Hepatocyte (in vitro differentiated cells): ENCODE data around the gene ALX3. TPM values are rescaled to one million over a fixed set of nuclear protein-coding genes. Genes with fewer than 3 reads are reported as not detected.
"Not testable (repeated sequence)": the region's sequence is repeated elsewhere in the genome, so short reads cannot be mapped to it uniquely, and the experiment has no call there.

Experiments used
- DNase-seq: peaks from one replicate; pipeline ENCODE4 v3.0.0-alpha.2; 2016; ENCODE audit warnings: low spot score
- H2AFZ ChIP-seq: fragments of 200-600 bp; sonication (generic); 2 replicates; pipeline ENCODE4 v1.6.0; 2016; ENCODE audit warnings: antibody characterized with exemption, mild to moderate bottlenecking
- H3K27ac ChIP-seq: fragments of 200-600 bp; sonication (generic); 2 replicates; pipeline ENCODE4 v1.5.1; 2016; ENCODE audit warnings: mild to moderate bottlenecking
- H3K27me3 ChIP-seq: fragments of 200-600 bp; sonication (generic); 2 replicates; pipeline ENCODE4 v1.6.1; 2016
- H3K36me3 ChIP-seq: fragments of 200-600 bp; sonication (generic); replicated peaks from 2 replicates; pipeline ENCODE4 v1.5.1; 2016; ENCODE audit warnings: low read depth; ENCODE audit not compliant: insufficient read depth
- H3K4me1 ChIP-seq: fragments of 200-600 bp; sonication (generic); 2 replicates; pipeline ENCODE4 v1.5.1; 2016; ENCODE audit warnings: mild to moderate bottlenecking, moderate library complexity; ENCODE audit not compliant: insufficient read depth
- H3K4me2 ChIP-seq: fragments of 200-600 bp; sonication (generic); 2 replicates; pipeline ENCODE4 v1.6.0; 2016
- H3K4me3 ChIP-seq: fragments of 200-600 bp; sonication (generic); 2 replicates; pipeline ENCODE4 v1.5.1; 2016; ENCODE audit warnings: mild to moderate bottlenecking
- H3K79me2 ChIP-seq: fragments of 200-600 bp; sonication (generic); 2 replicates; pipeline ENCODE4 v1.6.0; 2017; ENCODE audit warnings: mild to moderate bottlenecking
- H3K9me2 ChIP-seq: fragments of 200-600 bp; sonication (generic); replicated peaks from 2 replicates; pipeline ENCODE4 v1.6.0; 2017; ENCODE audit warnings: mild to moderate bottlenecking; ENCODE audit not compliant: insufficient read depth
- H3K9me3 ChIP-seq: fragments of 200-600 bp; sonication (generic); 2 replicates; pipeline ENCODE4 v1.5.1; 2016; ENCODE audit warnings: low read depth, mild to moderate bottlenecking
- H4K20me1 ChIP-seq: fragments of 200-600 bp; sonication (generic); 2 replicates; pipeline ENCODE4 v1.6.0; 2016; ENCODE audit warnings: mild to moderate bottlenecking; ENCODE audit not compliant: insufficient read depth, poor library complexity, severe bottlenecking
- CTCF ChIP-seq: fragments of 200-600 bp; sonication (generic); IDR thresholded peaks from 2 replicates; pipeline ENCODE4 v1.5.1; 2016; ENCODE audit warnings: antibody characterized with exemption, mild to moderate bottlenecking; ENCODE audit not compliant: poor library complexity
- EZH2 ChIP-seq: fragments of 200-600 bp; sonication (generic); IDR thresholded peaks from 2 replicates; pipeline ENCODE4 v1.6.1; 2016; ENCODE audit warnings: antibody characterized with exemption, mild to moderate bottlenecking, borderline replicate concordance
- EZH2phosphoT487 ChIP-seq: fragments of 200-600 bp; sonication (generic); IDR thresholded peaks from one replicate; pipeline ENCODE4 v1.6.1; 2018; ENCODE audit warnings: antibody characterized with exemption, mild to moderate bottlenecking, low read depth, moderate library complexity; ENCODE audit not compliant: unreplicated experiment, severe bottlenecking
- WGBS: methylation state at CpG from one replicate; pipeline ENCODE4 v1.1.6; 2016; ENCODE audit warnings: low lambda C conversion rate; ENCODE audit errors: missing lambda C conversion rate; 5-methylcytosine and 5-hydroxymethylcytosine counted together
- polyA plus RNA-seq: library from polyadenylated mRNA; unstranded; fragments of >200 nt; fragmentation: Nextera tagmentation; extraction: Ambion mirVana; gene quantifications from 2 replicates; pipeline ENCODE4 v1.2.1, GENCODE V29; 2016
- total RNA-seq: library from RNA; depleted of rRNA; stranded (reverse); fragments of >200 nt; gene quantifications from 2 replicates; pipeline ENCODE4 v1.2.3, GENCODE V29; 2014

The ALX3 gene
- total and polyA plus RNA-seq, 2 experiments from 2014 or later = 0.27 to 0.92 TPM

GRCh38 chr1:110032327-110032726 lies 38.1 kb downstream of the ALX3 start:
- peaks cover 24% of the 10 kb centered on the region for H3K79me2 ChIP-seq
- no peaks in the 10 kb centered on the region for H3K9me3 ChIP-seq
- no peaks in the 10 kb centered on the region for H3K27me3 ChIP-seq
- no peak overlapping the region for H2AFZ ChIP-seq
- no peak for TF ChIP-seq CTCF
- TF ChIP-seq EZH2phosphoT487 = no peak
- TF ChIP-seq EZH2 = no peak
- H3K4me3 ChIP-seq = no peak overlapping the region
- no peaks in the 10 kb centered on the region for H3K36me3 ChIP-seq
- peaks cover 20% of the 10 kb centered on the region for H4K20me1 ChIP-seq
- DNase-seq = no peak
- H3K4me2 ChIP-seq = no peak overlapping the region
- WGBS = 90% methylated on average over 2 of the region's 2 CpGs
- H3K27ac ChIP-seq = no peak overlapping the region
- peaks cover 6% of the 10 kb centered on the region for H3K4me1 ChIP-seq
- no peaks in the 10 kb centered on the region for H3K9me2 ChIP-seq

GRCh38 chr1:110030687-110031086 lies 39.8 kb downstream of the ALX3 start:
- not testable (repeated sequence) for H3K79me2 ChIP-seq, H3K36me3 ChIP-seq, H3K9me3 ChIP-seq, H3K4me3 ChIP-seq, H3K27me3 ChIP-seq, H3K9me2 ChIP-seq, H4K20me1 ChIP-seq, DNase-seq, H2AFZ ChIP-seq, H3K27ac ChIP-seq, H3K4me1 ChIP-seq
- peak overlapping the region; percentile 11 for H3K4me2 ChIP-seq
- 88% methylated on average over 4 of the region's 4 CpGs for WGBS

GRCh38 chr1:110024613-110025012 lies 45.9 kb downstream of the ALX3 start:
- Histone ChIP-seq H4K20me1 (no peaks in the 10 kb centered on the region), H3K4me3 (no peak overlapping the region), H3K27ac (no peak overlapping the region), H3K4me2 (no peak overlapping the region), H2AFZ (no peak overlapping the region), H3K4me1 (no peaks in the 10 kb centered on the region), H3K9me2 (no peaks in the 10 kb centered on the region), H3K9me3 (no peaks in the 10 kb centered on the region), H3K27me3 (no peaks in the 10 kb centered on the region), H3K79me2 (no peaks in the 10 kb centered on the region), H3K36me3 (no peaks in the 10 kb centered on the region)
- 94% methylated on average over 4 of the region's 4 CpGs for WGBS
- TF ChIP-seq EZH2 (no peak), EZH2phosphoT487 (no peak), CTCF (no peak)
- DNase-seq = no peak

- H3K27me3 ChIP-seq = no peaks in the 10 kb centered on the region
- no peak overlapping the region for H3K4me3 ChIP-seq
- H3K27ac ChIP-seq = no peak overlapping the region
- no peak for TF ChIP-seq EZH2
- no peak for TF ChIP-seq EZH2phosphoT487
- TF ChIP-seq CTCF = no peak
- no peaks in the 10 kb centered on the region for H4K20me1 ChIP-seq
- H2AFZ ChIP-seq = no peak overlapping the region
- H3K36me3 ChIP-seq = no peaks in the 10 kb centered on the region
- H3K4me2 ChIP-seq = no peak overlapping the region
- WGBS = 90% methylated on average over 3 of the region's 3 CpGs
- no peaks in the 10 kb centered on the region for H3K9me2 ChIP-seq
- no peaks in the 10 kb centered on the region for H3K79me2 ChIP-seq
- H3K4me1 ChIP-seq = no peaks in the 10 kb centered on the region
- no peaks in the 10 kb centered on the region for H3K9me3 ChIP-seq
- no peak for DNase-seq
Measured at GRCh38 chr1:110021285-110021684, 49.2 kb downstream of the ALX3 start.
